Measurements from ENCODE around the gene NLGN2. TPM values are rescaled to one million over a fixed set of nuclear protein-coding genes. Genes with fewer than 3 reads are reported as not detected.

NLGN2 gene
- total RNA-seq, 2 experiments from 2014 or later: 7.6 to 8.4 TPM

DNA sequence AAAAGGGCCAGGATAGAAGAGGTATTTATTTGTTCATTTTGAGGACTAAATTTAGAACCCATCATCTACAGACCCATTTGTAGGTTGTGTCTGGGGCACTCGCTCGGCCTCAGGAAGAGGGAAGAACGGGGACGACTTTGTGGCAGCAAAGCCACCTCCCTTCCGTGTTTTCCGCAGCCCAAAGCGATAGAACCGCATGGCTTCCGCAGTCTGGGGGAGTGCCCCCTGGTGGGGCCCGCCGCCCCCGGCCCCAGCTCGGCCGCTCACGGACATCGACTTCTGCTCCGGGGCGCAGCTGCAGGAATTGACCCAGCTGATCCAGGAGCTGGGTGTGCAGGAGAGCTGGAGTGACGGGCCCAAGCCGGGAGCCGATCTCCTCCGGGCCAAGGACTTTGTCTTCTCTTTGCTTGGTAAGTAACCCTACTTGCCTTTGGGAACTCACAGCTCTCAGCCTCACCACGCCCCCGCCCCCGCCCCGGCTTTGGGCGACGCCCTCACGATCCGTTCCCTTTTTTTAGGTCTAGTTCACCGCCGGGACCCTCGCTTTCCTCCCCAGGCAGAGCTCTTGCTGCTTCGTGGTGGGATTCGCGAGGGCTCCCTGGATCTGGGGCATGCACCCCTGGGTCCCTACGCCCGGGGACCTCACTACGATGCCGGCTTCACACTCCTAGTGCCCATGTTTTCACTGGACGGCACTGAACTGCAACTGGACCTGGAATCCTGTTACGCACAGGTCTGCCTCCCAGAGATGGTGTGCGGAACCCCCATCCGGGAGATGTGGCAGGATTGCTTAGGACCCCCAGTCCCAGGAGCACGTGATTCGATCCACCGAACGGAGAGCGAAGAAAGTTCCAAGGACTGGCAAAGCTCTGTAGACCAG, 28.3 kb downstream of the NLGN2 start:
- ChIA-PET POLR2A (interaction anchor here (0.7 to 9.0 kb wide), 38 partner anchors 10 to 401 kb away, joined by 3 to 156 read pairs (median 6); partner anchors contain the start of genes ACAP1, DVL2, FXR2 and MPDU1), CTCF (interaction anchor here (0.8 to 4.8 kb wide), 30 partner anchors 11 to 390 kb away, joined by 3 to 61 read pairs (median 6); partner anchors contain the start of genes FXR2, POLR2A, SENP3 and SLC35G6)
- Histone ChIP-seq H3K36me3 (ENCODE audit: insufficient read depth, low read length) (no peaks in the 10 kb centered on the region), H3K27ac (ENCODE audit: low read depth in 1 of 2, low read length in 2 of 2) (peak overlapping the region; percentile 83 to 93), H3K4me3 (ENCODE audit: low read length) (peak overlapping the region; percentile 86), H3K27me3 (ENCODE audit: control insufficient read depth in 1 of 2, insufficient read depth in 2 of 2, low read length in 2 of 2) (peaks cover 22 to 27% of the 10 kb centered on the region in 2 experiments), H3K9me3 (ENCODE audit: control insufficient read depth in 1 of 2, insufficient read depth in 1 of 2, low read length in 2 of 2) (peaks cover 0 to 12% of the 10 kb centered on the region in 2 experiments), H3K4me1 (ENCODE audit: insufficient read depth, low read length) (peaks cover 58% of the 10 kb centered on the region)
- Mint-ChIP-seq H3K4me1 (ENCODE audit: low read depth) (peaks cover 48% of the 10 kb centered on the region), H3K27me3 (peaks cover 23% of the 10 kb centered on the region), H3K4me3 (peak overlapping the region; percentile 87), H3K36me3 (ENCODE audit: low read depth) (peaks cover 4% of the 10 kb centered on the region), H3K9me3 (no peaks in the 10 kb centered on the region), H3K27ac (peak overlapping the region; percentile 87)
- TF ChIP-seq CTCF (IDR thresholded peaks at IDR 0.05): peak; percentile 63
- intact Hi-C loops (cut with DNase I, micrococcal nuclease): loop anchor here (1.0 to 10.0 kb wide), 16 partner anchors 19 to 389 kb away; partner anchors contain the start of genes CTDNEP1 (in 1 of the 2), EIF5A (in 1 of the 2), ELP5 (in 1 of the 2) and KCTD11 (in 1 of the 2)
- peak; percentile 38 for ATAC-seq (ENCODE audit: poor library complexity)
- peak; percentile 29 to 82 (median 52) for DNase-seq

DNA sequence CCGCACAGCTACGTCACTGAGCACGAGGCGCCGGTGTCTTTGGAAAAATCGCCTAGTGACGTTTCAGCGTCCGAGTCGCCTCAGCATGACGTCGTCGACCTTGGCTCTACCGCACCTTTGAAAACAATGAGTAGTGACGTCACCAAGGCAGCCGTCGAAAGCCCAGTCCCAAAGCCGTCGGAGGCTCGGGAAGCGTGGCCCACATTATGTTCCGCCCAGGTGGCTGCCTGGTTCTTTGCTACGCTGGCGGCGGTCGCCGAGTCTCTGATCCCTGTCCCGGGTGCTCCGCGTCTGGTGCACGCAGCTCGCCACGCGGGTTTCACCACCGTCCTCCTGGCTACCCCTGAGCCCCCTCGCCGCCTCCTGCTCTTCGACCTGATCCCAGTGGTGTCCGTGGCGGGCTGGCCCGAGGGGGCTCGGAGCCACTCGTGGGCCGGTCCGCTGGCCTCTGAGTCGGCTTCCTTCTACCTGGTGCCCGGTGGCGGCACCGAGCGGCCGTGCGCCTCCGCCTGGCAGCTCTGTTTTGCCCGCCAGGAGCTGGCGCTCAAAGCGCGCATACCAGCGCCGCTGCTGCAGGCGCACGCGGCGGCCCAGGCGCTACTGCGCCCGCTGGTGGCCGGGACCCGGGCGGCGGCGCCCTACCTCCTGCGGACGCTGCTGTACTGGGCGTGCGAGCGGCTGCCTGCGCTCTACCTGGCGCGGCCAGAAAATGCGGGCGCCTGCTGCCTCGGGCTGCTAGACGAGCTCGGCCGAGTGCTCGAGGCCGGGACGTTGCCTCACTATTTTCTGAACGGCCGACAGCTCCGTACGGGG, 29.1 kb downstream of the NLGN2 start:
- H3K27me3 Mint-ChIP-seq: peaks cover 31% of the 10 kb centered on the region
- peak overlapping the region; percentile 87 for H3K4me3 Mint-ChIP-seq
- DNase-seq: peak; percentile 61 to 94 (median 79)
- H3K4me1 Mint-ChIP-seq (ENCODE audit: low read depth): peaks cover 48% of the 10 kb centered on the region
- Histone ChIP-seq H3K27me3 (ENCODE audit: control insufficient read depth in 1 of 2, insufficient read depth in 2 of 2, low read length in 2 of 2) (peaks cover 30 to 36% of the 10 kb centered on the region in 2 experiments), H3K27ac (ENCODE audit: low read depth in 1 of 2, low read length in 2 of 2) (peak overlapping the region; percentile 83 to 93), H3K9me3 (ENCODE audit: control insufficient read depth in 1 of 2, insufficient read depth in 1 of 2, low read length in 2 of 2) (peaks cover 0 to 12% of the 10 kb centered on the region in 2 experiments), H3K36me3 (ENCODE audit: insufficient read depth, low read length) (no peaks in the 10 kb centered on the region), H3K4me1 (ENCODE audit: insufficient read depth, low read length) (peaks cover 60% of the 10 kb centered on the region), H3K4me3 (ENCODE audit: low read length) (peak overlapping the region; percentile 86)
- peak; percentile 53 for ATAC-seq (ENCODE audit: poor library complexity)
- peaks cover 4% of the 10 kb centered on the region for H3K36me3 Mint-ChIP-seq (ENCODE audit: low read depth)
- ChIA-PET POLR2A (interaction anchor here (0.7 to 9.0 kb wide), 32 partner anchors 9 to 391 kb away, joined by 3 to 156 read pairs (median 8); partner anchors contain the start of genes ACAP1, FXR2, MPDU1 and NEURL4), CTCF (interaction anchor here (0.6 to 4.8 kb wide), 47 partner anchors 8 to 384 kb away, joined by 3 to 61 read pairs (median 5); partner anchors contain the start of genes CHRNB1, FXR2, MPDU1 and NEURL4)
- H3K27ac Mint-ChIP-seq: peak overlapping the region; percentile 87
- no peaks in the 10 kb centered on the region for H3K9me3 Mint-ChIP-seq
- intact Hi-C loops (cut with DNase I, micrococcal nuclease): loop anchor here (1.0 to 10.0 kb wide), 12 partner anchors 42 to 389 kb away; partner anchors contain the start of genes CTDNEP1 (in 1 of the 2), EIF5A (in 1 of the 2), ELP5 (in 1 of the 2) and KCTD11 (in 1 of the 2)
- TF ChIP-seq CTCF (IDR thresholded peaks at IDR 0.05): peak; percentile 82

Data from CD4-positive, alpha-beta T cell (primary cell).